SK-N-SH (cell line): ENCODE data around the gene RLF. TPM values are rescaled to one million over a fixed set of nuclear protein-coding genes. Genes with fewer than 3 reads are reported as not detected.

Source experiments
- CTCF ChIA-PET: fragments of 300-600, 350-600 bp; formaldehyde crosslinking; extraction: SDS; loops from one replicate; lab custom pipeline; 2021; lab: Yijun Ruan, JAX
- POLR2A ChIA-PET: fragments of 350-600 bp; sonication (Branson Sonifier 250); formaldehyde crosslinking; extraction: SDS; loops from one replicate; lab custom pipeline; 2020; ENCODE audit warnings: antibody characterized with exemption, inconsistent platforms; lab: Yijun Ruan, JAX
- DNase-seq: peaks from one replicate; pipeline ENCODE4 v3.0.0; 2012
- H2AFZ ChIP-seq: fragments of 200-600 bp; sonication (generic); 2 replicates; pipeline ENCODE4 v1.8.1; 2016; ENCODE audit warnings: antibody characterized with exemption, mild to moderate bottlenecking, low read depth
- H3F3A ChIP-seq: fragments of 200-600 bp; sonication (generic); replicated peaks from 2 replicates; pipeline ENCODE3; 2016; ENCODE audit warnings: antibody characterized with exemption, mild to moderate bottlenecking; ENCODE audit not compliant: insufficient read depth
- H3K27ac ChIP-seq, 2 experiments: fragments of 200-500 bp in 1 of 2; fragments of 200-600 bp in 1 of 2; sonication (Bioruptor generic) in 1 of 2; sonication (generic), shearing (Covaris generic) in 1 of 2; 2 replicates each; pipeline versions ENCODE4 v1.5.1 to v1.6.1; 2014 to 2016; ENCODE audit warnings: low read depth in 2 of 2, inconsistent platforms in 1 of 2, low read length in 1 of 2, mild to moderate bottlenecking in 1 of 2, mixed read lengths in 1 of 2
- H3K27me3 ChIP-seq: fragments of 200-600 bp; sonication (generic), shearing (Covaris generic); 2 replicates; pipeline ENCODE4 v1.6.1; 2016; ENCODE audit warnings: mixed run types; ENCODE audit not compliant: insufficient read depth
- H3K36me3 ChIP-seq, 2 experiments: fragments of 200-500 bp in 1 of 2; fragments of 200-600 bp in 1 of 2; sonication (Bioruptor generic) in 1 of 2; sonication (generic) in 1 of 2; replicated peaks in 1 of 2; 2 replicates each; pipeline versions ENCODE3 to v1.5.1; 2014 to 2016; ENCODE audit warnings: low read length in 1 of 2, mild to moderate bottlenecking in 1 of 2; ENCODE audit not compliant: insufficient read depth in 2 of 2, control insufficient read depth in 1 of 2
- H3K4me1 ChIP-seq, 2 experiments: fragments of 200-500 bp in 1 of 2; fragments of 200-600 bp in 1 of 2; sonication (Bioruptor generic) in 1 of 2; sonication (generic), shearing (Covaris generic) in 1 of 2; 2 replicates each; pipeline versions ENCODE4 v1.5.1 to v1.6.1; 2014 to 2016; ENCODE audit warnings: low read depth in 1 of 2, low read length in 1 of 2, mixed run types in 1 of 2; ENCODE audit not compliant: insufficient read depth in 2 of 2, control insufficient read depth in 1 of 2
- H3K4me2 ChIP-seq: fragments of 200-600 bp; sonication (generic), shearing (Covaris generic); 2 replicates; pipeline ENCODE4 v1.6.1; 2017; ENCODE audit warnings: mixed run types
- H3K4me3 ChIP-seq, 2 experiments: fragments of 200-500 bp in 1 of 2; fragments of 200-600 bp in 1 of 2; sonication (Bioruptor generic) in 1 of 2; sonication (generic), shearing (Covaris generic) in 1 of 2; 2 replicates each; pipeline versions ENCODE4 v1.5.1 to v1.8.1; 2014 to 2016; ENCODE audit warnings: low read depth in 2 of 2, inconsistent platforms in 1 of 2, low read length in 1 of 2, mild to moderate bottlenecking in 1 of 2, mixed read lengths in 1 of 2, moderate library complexity in 1 of 2
- H3K79me2 ChIP-seq: fragments of 200-600 bp; sonication (generic); 2 replicates; pipeline ENCODE4 v1.8.1; 2017; ENCODE audit warnings: mild to moderate bottlenecking; ENCODE audit not compliant: insufficient read depth
- H3K9ac ChIP-seq: fragments of 200-600 bp; sonication (generic); 2 replicates; pipeline ENCODE4 v1.6.1; 2017; ENCODE audit warnings: mixed run types
- H3K9me2 ChIP-seq: fragments of 200-600 bp; sonication (generic); 2 replicates; pipeline ENCODE4 v1.6.1; 2017; ENCODE audit warnings: mixed run types
- H3K9me3 ChIP-seq: fragments of 200-600 bp; sonication (generic); 2 replicates; pipeline ENCODE4 v1.6.1; 2017; ENCODE audit warnings: mixed run types, mild to moderate bottlenecking, moderate library complexity
- H4K20me1 ChIP-seq: fragments of 200-600 bp; sonication (generic); 2 replicates; pipeline ENCODE4 v1.6.1; 2017; ENCODE audit warnings: mild to moderate bottlenecking, mixed run types; ENCODE audit not compliant: insufficient read depth
- FOSL2 ChIP-seq: IDR thresholded peaks from 2 replicates; pipeline ENCODE4 v1.4.0; 2012; ENCODE audit warnings: low read depth, mild to moderate bottlenecking, moderate library complexity, borderline replicate concordance
- GABPA ChIP-seq: IDR thresholded peaks from 2 replicates; pipeline ENCODE4 v1.4.0; 2012; ENCODE audit warnings: low read depth, mild to moderate bottlenecking
- MEF2A ChIP-seq: IDR thresholded peaks from 2 replicates; pipeline ENCODE4 v1.4.0; 2012; ENCODE audit warnings: low read depth, borderline replicate concordance
- NFIC ChIP-seq: IDR thresholded peaks from 2 replicates; pipeline ENCODE4 v1.4.0; 2012; ENCODE audit warnings: borderline replicate concordance
- NRF1 ChIP-seq: IDR thresholded peaks from 2 replicates; pipeline ENCODE4 v1.6.1; 2012; ENCODE audit warnings: low read depth, mild to moderate bottlenecking, low read length
- RCOR1 ChIP-seq: fragments of 150-350 bp; IDR thresholded peaks from 2 replicates; pipeline ENCODE4 v1.6.1; 2017; ENCODE audit warnings: antibody characterized with exemption, low read length
- TAF1 ChIP-seq: IDR thresholded peaks from 2 replicates; pipeline ENCODE4 v1.6.1; 2012; ENCODE audit warnings: low read depth, mild to moderate bottlenecking, low read length, moderate library complexity, borderline replicate concordance
- YY1 ChIP-seq: IDR thresholded peaks from 2 replicates; pipeline ENCODE4 v1.4.0; 2012; ENCODE audit warnings: low read depth, mild to moderate bottlenecking
- WGBS: methylation state at CpG from one replicate; pipeline ENCODE4 v1.1.6; 2017; ENCODE audit warnings: low lambda C conversion rate; 5-methylcytosine and 5-hydroxymethylcytosine counted together
- polyA plus RNA-seq, 3 experiments: library from polyadenylated mRNA; depleted of rRNA; stranded (reverse); fragments of >200 nt; gene quantifications; 2 replicates each; pipeline ENCODE4 v1.2.3, GENCODE V29; 2012
- TF ChIP-seq, protein P1 (sequence below): fragments of 150-350 bp; IDR thresholded peaks from 2 replicates; pipeline ENCODE4 v1.6.1; 2017; ENCODE audit warnings: antibody characterized with exemption, low read length, low read depth, borderline replicate concordance
- TF ChIP-seq, protein P2 (sequence below): IDR thresholded peaks from 2 replicates; pipeline ENCODE4 v1.4.0; 2012; ENCODE audit warnings: low read depth, borderline replicate concordance
- TF ChIP-seq, protein P3 (sequence below): IDR thresholded peaks from 2 replicates; pipeline ENCODE4 v1.4.0; 2012; ENCODE audit warnings: low read depth
- TF ChIP-seq, protein P4 (sequence below): IDR thresholded peaks from 2 replicates; pipeline ENCODE4 v1.6.1; 2012; ENCODE audit warnings: mild to moderate bottlenecking, low read depth, low read length, moderate library complexity

Gene RLF
- polyA plus RNA-seq, 1 of the 3 experiments (the other 2 are of a cell fraction): 2.3 TPM

DNA sequence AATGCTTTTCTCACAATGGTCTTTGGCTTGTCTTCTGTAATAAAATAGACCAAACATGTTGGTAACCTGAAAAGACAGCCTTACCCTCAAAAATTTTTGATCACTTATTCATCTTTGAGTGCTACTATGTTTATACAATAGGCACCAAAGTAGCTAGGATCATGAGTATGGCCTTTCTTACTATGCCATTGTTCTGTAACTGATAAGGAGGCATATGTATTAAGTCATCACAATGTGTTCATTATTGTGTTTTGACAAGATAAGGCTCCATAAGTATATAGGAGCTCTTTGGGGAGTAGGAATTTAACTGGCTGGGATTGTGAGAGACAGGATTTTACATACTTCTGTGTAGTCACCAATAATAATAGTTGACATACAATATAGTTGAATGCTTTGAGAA is 87.2 kb downstream of the RLF start:
- Histone ChIP-seq H3K4me3 (no peak overlapping the region), H3K27ac (no peak overlapping the region), H3K36me3 (no peaks in the 10 kb centered on the region), H3K4me1 (peaks cover 0 to 10% of the 10 kb centered on the region in 2 experiments; a peak in 1 of 4 replicates), H3K79me2 (no peaks in the 10 kb centered on the region), H3K27me3 (no peaks in the 10 kb centered on the region), H2AFZ (no peak overlapping the region), H3K9me3 (no peaks in the 10 kb centered on the region), H3K4me2 (no peak overlapping the region), H4K20me1 (no peaks in the 10 kb centered on the region), H3F3A (peaks cover 19% of the 10 kb centered on the region), H3K9ac (no peak overlapping the region), H3K9me2 (no peaks in the 10 kb centered on the region)
- CTCF ChIA-PET: interaction anchor here (1.2 kb wide), 1 partner anchor 90 kb away, joined by 5 read pairs; no protein-coding TSS in a partner anchor
- no peak for TF ChIP-seq FOSL2
- no peak for DNase-seq
- POLR2A ChIA-PET: no interaction called here

DNA sequence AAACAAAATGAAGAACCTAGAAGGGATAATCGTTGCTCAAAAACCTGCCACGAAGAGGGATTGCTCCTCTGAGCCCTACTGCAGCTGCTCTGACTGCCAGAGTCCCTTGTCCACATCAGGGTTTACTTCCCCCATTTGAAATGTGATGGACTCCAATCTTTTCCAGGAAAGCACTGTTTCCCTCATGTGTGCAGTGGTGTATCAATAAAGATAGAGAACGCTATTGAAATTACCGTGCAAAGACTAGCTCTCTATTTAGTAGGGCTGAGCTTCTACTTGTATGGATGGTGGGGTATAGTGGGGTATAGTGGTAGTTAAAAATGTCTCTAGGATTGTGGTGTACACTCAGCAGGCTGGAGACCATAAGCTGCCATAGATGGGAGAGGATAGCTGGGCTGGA is 90.3 kb downstream of the RLF start:
- Histone ChIP-seq H3K27me3 (no peaks in the 10 kb centered on the region), H3K27ac (no peak overlapping the region), H3K4me3 (no peak overlapping the region), H3K36me3 (peaks cover 0 to 5% of the 10 kb centered on the region in 2 experiments), H3K4me2 (no peak overlapping the region), H4K20me1 (no peaks in the 10 kb centered on the region), H3K9me3 (no peaks in the 10 kb centered on the region), H3K9me2 (no peaks in the 10 kb centered on the region), H3K4me1 (peaks cover 3 to 4% of the 10 kb centered on the region in 2 experiments; a peak in 3 of 4 replicates), H3F3A (no peaks in the 10 kb centered on the region), H3K79me2 (peaks cover 18% of the 10 kb centered on the region), H2AFZ (no peak overlapping the region), H3K9ac (no peak overlapping the region)
- ChIA-PET POLR2A (no interaction called here), CTCF (interaction anchor here (0.8 to 1.1 kb wide), 2 partner anchors 18 to 87 kb away, joined by 3 read pairs; no protein-coding TSS in a partner anchor)
- TF ChIP-seq, protein P1, sequence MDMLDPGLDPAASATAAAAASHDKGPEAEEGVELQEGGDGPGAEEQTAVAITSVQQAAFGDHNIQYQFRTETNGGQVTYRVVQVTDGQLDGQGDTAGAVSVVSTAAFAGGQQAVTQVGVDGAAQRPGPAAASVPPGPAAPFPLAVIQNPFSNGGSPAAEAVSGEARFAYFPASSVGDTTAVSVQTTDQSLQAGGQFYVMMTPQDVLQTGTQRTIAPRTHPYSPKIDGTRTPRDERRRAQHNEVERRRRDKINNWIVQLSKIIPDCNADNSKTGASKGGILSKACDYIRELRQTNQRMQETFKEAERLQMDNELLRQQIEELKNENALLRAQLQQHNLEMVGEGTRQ: no peak
- TF ChIP-seq TAF1 (no peak), RCOR1 (no peak), YY1 (no peak), NFIC (no peak), NRF1 (no peak), MEF2A (no peak), GABPA (no peak)
- TF ChIP-seq, protein P2, sequence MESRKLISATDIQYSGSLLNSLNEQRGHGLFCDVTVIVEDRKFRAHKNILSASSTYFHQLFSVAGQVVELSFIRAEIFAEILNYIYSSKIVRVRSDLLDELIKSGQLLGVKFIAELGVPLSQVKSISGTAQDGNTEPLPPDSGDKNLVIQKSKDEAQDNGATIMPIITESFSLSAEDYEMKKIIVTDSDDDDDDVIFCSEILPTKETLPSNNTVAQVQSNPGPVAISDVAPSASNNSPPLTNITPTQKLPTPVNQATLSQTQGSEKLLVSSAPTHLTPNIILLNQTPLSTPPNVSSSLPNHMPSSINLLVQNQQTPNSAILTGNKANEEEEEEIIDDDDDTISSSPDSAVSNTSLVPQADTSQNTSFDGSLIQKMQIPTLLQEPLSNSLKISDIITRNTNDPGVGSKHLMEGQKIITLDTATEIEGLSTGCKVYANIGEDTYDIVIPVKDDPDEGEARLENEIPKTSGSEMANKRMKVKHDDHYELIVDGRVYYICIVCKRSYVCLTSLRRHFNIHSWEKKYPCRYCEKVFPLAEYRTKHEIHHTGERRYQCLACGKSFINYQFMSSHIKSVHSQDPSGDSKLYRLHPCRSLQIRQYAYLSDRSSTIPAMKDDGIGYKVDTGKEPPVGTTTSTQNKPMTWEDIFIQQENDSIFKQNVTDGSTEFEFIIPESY: no peak
- TF ChIP-seq, protein P3, sequence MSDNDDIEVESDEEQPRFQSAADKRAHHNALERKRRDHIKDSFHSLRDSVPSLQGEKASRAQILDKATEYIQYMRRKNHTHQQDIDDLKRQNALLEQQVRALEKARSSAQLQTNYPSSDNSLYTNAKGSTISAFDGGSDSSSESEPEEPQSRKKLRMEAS: no peak
- TF ChIP-seq, protein P4, sequence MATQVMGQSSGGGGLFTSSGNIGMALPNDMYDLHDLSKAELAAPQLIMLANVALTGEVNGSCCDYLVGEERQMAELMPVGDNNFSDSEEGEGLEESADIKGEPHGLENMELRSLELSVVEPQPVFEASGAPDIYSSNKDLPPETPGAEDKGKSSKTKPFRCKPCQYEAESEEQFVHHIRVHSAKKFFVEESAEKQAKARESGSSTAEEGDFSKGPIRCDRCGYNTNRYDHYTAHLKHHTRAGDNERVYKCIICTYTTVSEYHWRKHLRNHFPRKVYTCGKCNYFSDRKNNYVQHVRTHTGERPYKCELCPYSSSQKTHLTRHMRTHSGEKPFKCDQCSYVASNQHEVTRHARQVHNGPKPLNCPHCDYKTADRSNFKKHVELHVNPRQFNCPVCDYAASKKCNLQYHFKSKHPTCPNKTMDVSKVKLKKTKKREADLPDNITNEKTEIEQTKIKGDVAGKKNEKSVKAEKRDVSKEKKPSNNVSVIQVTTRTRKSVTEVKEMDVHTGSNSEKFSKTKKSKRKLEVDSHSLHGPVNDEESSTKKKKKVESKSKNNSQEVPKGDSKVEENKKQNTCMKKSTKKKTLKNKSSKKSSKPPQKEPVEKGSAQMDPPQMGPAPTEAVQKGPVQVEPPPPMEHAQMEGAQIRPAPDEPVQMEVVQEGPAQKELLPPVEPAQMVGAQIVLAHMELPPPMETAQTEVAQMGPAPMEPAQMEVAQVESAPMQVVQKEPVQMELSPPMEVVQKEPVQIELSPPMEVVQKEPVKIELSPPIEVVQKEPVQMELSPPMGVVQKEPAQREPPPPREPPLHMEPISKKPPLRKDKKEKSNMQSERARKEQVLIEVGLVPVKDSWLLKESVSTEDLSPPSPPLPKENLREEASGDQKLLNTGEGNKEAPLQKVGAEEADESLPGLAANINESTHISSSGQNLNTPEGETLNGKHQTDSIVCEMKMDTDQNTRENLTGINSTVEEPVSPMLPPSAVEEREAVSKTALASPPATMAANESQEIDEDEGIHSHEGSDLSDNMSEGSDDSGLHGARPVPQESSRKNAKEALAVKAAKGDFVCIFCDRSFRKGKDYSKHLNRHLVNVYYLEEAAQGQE: no peak
- WGBS: 74% methylated on average over 4 of the region's 4 CpGs
- no peak for DNase-seq
